Panc1 (cell line): Measurements from ENCODE around the gene FIS1. TPM values are rescaled to one million over a fixed set of nuclear protein-coding genes. Genes with fewer than 3 reads are reported as not detected.

Experiments
- ATAC-seq: fragments of 200-7000 bp; cut with Tn5 transposase; 2 replicates; pipeline ENCODE4 v1.9.1; 2020; ENCODE audit warnings: mild to moderate bottlenecking, moderate library complexity
- BruUV-seq: library from RNA; stranded (reverse); fragments of 400-500 nt; replicated peaks from 2 replicates; lab custom pipeline; 2021; lab: Mats Ljungman, UMichigan
- CTCF ChIA-PET: fragments of 300-600 bp; sonication (Branson Sonifier 250); formaldehyde crosslinking; loops from one replicate; lab custom pipeline; 2022; ENCODE audit warnings: antibody characterized with exemption; lab: Charles Lee
- POLR2A ChIA-PET: fragments of 300-600 bp; sonication (Branson Sonifier 250); formaldehyde crosslinking; loops from one replicate; lab custom pipeline; 2022; ENCODE audit warnings: antibody characterized with exemption; lab: Charles Lee
- DNase-seq: peaks from one replicate; pipeline ENCODE4 v3.0.0-alpha.2; 2010; ENCODE audit warnings: low read depth, low spot score
- H3K27ac ChIP-seq: 2 replicates; pipeline ENCODE4 v1.5.1; 2011; ENCODE audit warnings: mild to moderate bottlenecking, low read length, inconsistent platforms
- H3K27me3 ChIP-seq: fragments of 200-500 bp; sonication (Bioruptor generic); 2 replicates; pipeline ENCODE4 v1.6.0; 2014; ENCODE audit warnings: low read length, inconsistent platforms; ENCODE audit not compliant: control insufficient read depth, insufficient read depth
- H3K36me3 ChIP-seq: fragments of 200-500 bp; sonication (Bioruptor generic); 2 replicates; pipeline ENCODE4 v1.5.1; 2014; ENCODE audit warnings: inconsistent platforms, mild to moderate bottlenecking, low read length, moderate library complexity; ENCODE audit not compliant: control insufficient read depth, insufficient read depth
- H3K4me1 ChIP-seq: 2 replicates; pipeline ENCODE4 v1.5.1; 2011; ENCODE audit warnings: inconsistent platforms, mild to moderate bottlenecking, low read length, moderate library complexity; ENCODE audit not compliant: control insufficient read depth, insufficient read depth
- H3K4me3 ChIP-seq, 2 experiments: 2 replicates each; pipeline ENCODE4 v1.5.1; 2011 to 2012; ENCODE audit warnings: low read depth in 2 of 2, low read length in 2 of 2, mild to moderate bottlenecking in 2 of 2, inconsistent platforms in 1 of 2, moderate library complexity in 1 of 2
- H3K9me3 ChIP-seq: fragments of 200-500 bp; sonication (Bioruptor generic); 2 replicates; pipeline ENCODE4 v1.5.1; 2014; ENCODE audit warnings: low read depth, mild to moderate bottlenecking, inconsistent platforms, low read length, moderate library complexity; ENCODE audit not compliant: control insufficient read depth, insufficient read depth
- CTCF ChIP-seq: fragments of 450-650 bp; IDR thresholded peaks from 2 replicates; pipeline ENCODE4 v1.5.1; 2017; ENCODE audit warnings: mild to moderate bottlenecking
- POLR2AphosphoS5 ChIP-seq: IDR thresholded peaks from 2 replicates; pipeline ENCODE4 v1.6.1; 2012; ENCODE audit warnings: mild to moderate bottlenecking, low read depth, low read length, moderate library complexity
- REST ChIP-seq, 2 experiments: IDR thresholded peaks; 2 replicates each; pipeline ENCODE4 v1.6.1; 2011 to 2012; ENCODE audit warnings: low read depth in 2 of 2, control low read depth in 1 of 2, low read length in 1 of 2, mild to moderate bottlenecking in 1 of 2, moderate library complexity in 1 of 2; ENCODE audit not compliant: insufficient read depth in 1 of 2
- SIN3A ChIP-seq: IDR thresholded peaks from 2 replicates; pipeline ENCODE4 v1.6.1; 2012; ENCODE audit warnings: low read depth, mild to moderate bottlenecking, low read length, moderate library complexity, borderline replicate concordance; ENCODE audit not compliant: insufficient read depth
- TCF7L2 ChIP-seq: IDR thresholded peaks from 2 replicates; pipeline ENCODE4 v1.6.1; 2011; ENCODE audit warnings: mild to moderate bottlenecking, low read depth, low read length, inconsistent platforms
- in situ Hi-C: cut with HindIII; loops from 2 replicates; pipeline ENCODE4 v1.10.0; 2016; ENCODE audit warnings: low sequenced_read_pairs, low pct_unique_long_range_greater_than_20kb
- intact Hi-C: fragments of 100-400 bp; cut with micrococcal nuclease; formaldehyde crosslinking; loops from one replicate; pipeline ENCODE4 v1.10.0; 2022; ENCODE audit not compliant: unreplicated experiment
- total RNA-seq: library from RNA; stranded (reverse); gene quantifications from one replicate; pipeline ENCODE4 v1.2.1, GENCODE V29; 2021; ENCODE audit not compliant: unreplicated experiment

Gene FIS1
- total RNA-seq, 1 experiment from 2014 or later, result 110 TPM

- ChIA-PET CTCF (no interaction called here), POLR2A (interaction anchor here (0.6 kb wide), 1 partner anchor 13 kb away, joined by 6 read pairs; the partner anchor contains the start of gene ZNHIT1)
- no peaks in the 10 kb centered on the region for H3K27me3 ChIP-seq
- no peak for TF ChIP-seq REST (IDR thresholded peaks at IDR 0.05; ENCODE audit: insufficient read depth in 1 of 2, low read depth in 2 of 2, low read length in 1 of 2)
- no peak for DNase-seq
- 0 out of 2 replicates have a peak, but pooled peaks have one; percentile 5 for ATAC-seq
- no TSS peak for BruUV-seq
- in situ Hi-C loops (no loop called here), intact Hi-C loops (no loop called here)
- no peaks in the 10 kb centered on the region for H3K9me3 ChIP-seq
- H3K36me3 ChIP-seq, result no peaks in the 10 kb centered on the region
- peak overlapping the region; percentile 49 for H3K27ac ChIP-seq
- peak overlapping the region in 1 of 2 experiments; percentile 55; a peak in 2 of 4 replicates for H3K4me3 ChIP-seq
- peaks cover 6% of the 10 kb centered on the region; the same call in 1 of the 2 replicates for H3K4me1 ChIP-seq
Observed at GRCh38 chr7:101231644-101232043, 13.2 kb downstream of the FIS1 start.

- in situ Hi-C loops (no loop called here), intact Hi-C loops (no loop called here)
- no TSS peak for BruUV-seq
- no peaks in the 10 kb centered on the region for H3K27me3 ChIP-seq
- no peak for ATAC-seq
- no peak overlapping the region for H3K27ac ChIP-seq
- H3K4me3 ChIP-seq, result no peak overlapping the region
- no peak for DNase-seq
- no peaks in the 10 kb centered on the region for H3K9me3 ChIP-seq
- ChIA-PET CTCF (interaction anchor here (0.7 kb wide), 2 partner anchors 55 to 165 kb away, joined by 3 to 8 read pairs; no protein-coding TSS in a partner anchor), POLR2A (interaction anchor here (0.6 kb wide), 1 partner anchor 276 kb away, joined by 4 read pairs; no protein-coding TSS in a partner anchor)
- TF ChIP-seq CTCF, result no peak
- TF ChIP-seq TCF7L2, result no peak
- TF ChIP-seq SIN3A, result no peak
- no peaks in the 10 kb centered on the region for H3K36me3 ChIP-seq
- H3K4me1 ChIP-seq, result peaks cover 2% of the 10 kb centered on the region; the same call in 1 of the 2 replicates
Observed at GRCh38 chr7:101226721-101227120, 18.2 kb downstream of the FIS1 start.

- ATAC-seq (no peak), DNase-seq (no peak)
- POLR2A ChIA-PET, result no interaction called here
- TF ChIP-seq SIN3A, result no peak
- no peak for TF ChIP-seq TCF7L2
- no peak for TF ChIP-seq REST (IDR thresholded peaks at IDR 0.05; ENCODE audit: insufficient read depth in 1 of 2, low read depth in 2 of 2, low read length in 1 of 2)
- TF ChIP-seq POLR2AphosphoS5, result no peak
- no peak for TF ChIP-seq CTCF
- Histone ChIP-seq H3K4me1 (no peaks in the 10 kb centered on the region), H3K36me3 (no peaks in the 10 kb centered on the region), H3K9me3 (no peaks in the 10 kb centered on the region), H3K4me3 (no peak overlapping the region), H3K27me3 (no peaks in the 10 kb centered on the region), H3K27ac (no peak overlapping the region)
- in situ Hi-C loops (no loop called here), intact Hi-C loops (no loop called here)
- BruUV-seq, result no TSS peak
- CTCF ChIA-PET, result no interaction called here
Observed at GRCh38 chr7:101225650-101226049, 19.2 kb downstream of the FIS1 start.
